ENCODE data around the gene BICD1. TPM values are rescaled to one million over a fixed set of nuclear protein-coding genes. Genes with fewer than 3 reads are reported as not detected.

The BICD1 gene
- polyA plus RNA-seq, 1 of the 3 experiments (the other 2 are of a cell fraction) = 12.1 TPM

DNA sequence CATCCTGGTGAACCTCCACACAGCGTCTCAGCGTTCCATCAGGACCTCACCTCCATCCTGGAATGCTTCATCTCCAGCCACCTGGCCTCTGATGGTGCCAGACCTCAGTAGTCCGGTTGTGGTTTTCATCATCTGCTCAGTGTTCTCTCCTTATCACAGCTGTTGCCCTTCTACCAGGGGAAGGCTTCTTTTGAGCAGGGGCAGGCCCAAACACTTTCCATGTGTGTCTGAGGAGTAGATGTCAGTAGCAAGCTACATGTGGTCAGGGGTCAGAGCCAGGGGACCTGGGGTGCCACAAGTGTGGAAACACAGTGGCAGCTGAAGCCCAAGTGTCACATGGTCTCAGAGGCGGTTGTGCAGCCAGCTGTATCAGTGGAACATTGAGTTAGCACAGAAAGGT lies 262.6 kb downstream of the BICD1 start (continued):
- TF ChIP-seq, protein P1, sequence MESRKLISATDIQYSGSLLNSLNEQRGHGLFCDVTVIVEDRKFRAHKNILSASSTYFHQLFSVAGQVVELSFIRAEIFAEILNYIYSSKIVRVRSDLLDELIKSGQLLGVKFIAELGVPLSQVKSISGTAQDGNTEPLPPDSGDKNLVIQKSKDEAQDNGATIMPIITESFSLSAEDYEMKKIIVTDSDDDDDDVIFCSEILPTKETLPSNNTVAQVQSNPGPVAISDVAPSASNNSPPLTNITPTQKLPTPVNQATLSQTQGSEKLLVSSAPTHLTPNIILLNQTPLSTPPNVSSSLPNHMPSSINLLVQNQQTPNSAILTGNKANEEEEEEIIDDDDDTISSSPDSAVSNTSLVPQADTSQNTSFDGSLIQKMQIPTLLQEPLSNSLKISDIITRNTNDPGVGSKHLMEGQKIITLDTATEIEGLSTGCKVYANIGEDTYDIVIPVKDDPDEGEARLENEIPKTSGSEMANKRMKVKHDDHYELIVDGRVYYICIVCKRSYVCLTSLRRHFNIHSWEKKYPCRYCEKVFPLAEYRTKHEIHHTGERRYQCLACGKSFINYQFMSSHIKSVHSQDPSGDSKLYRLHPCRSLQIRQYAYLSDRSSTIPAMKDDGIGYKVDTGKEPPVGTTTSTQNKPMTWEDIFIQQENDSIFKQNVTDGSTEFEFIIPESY (IDR thresholded peaks at IDR 0.05; ENCODE audit: borderline replicate concordance, low read depth) = no peak
- TF ChIP-seq CHD2 (IDR thresholded peaks at IDR 0.05; ENCODE audit: low read length, partially characterized antibody) = no peak

DNA sequence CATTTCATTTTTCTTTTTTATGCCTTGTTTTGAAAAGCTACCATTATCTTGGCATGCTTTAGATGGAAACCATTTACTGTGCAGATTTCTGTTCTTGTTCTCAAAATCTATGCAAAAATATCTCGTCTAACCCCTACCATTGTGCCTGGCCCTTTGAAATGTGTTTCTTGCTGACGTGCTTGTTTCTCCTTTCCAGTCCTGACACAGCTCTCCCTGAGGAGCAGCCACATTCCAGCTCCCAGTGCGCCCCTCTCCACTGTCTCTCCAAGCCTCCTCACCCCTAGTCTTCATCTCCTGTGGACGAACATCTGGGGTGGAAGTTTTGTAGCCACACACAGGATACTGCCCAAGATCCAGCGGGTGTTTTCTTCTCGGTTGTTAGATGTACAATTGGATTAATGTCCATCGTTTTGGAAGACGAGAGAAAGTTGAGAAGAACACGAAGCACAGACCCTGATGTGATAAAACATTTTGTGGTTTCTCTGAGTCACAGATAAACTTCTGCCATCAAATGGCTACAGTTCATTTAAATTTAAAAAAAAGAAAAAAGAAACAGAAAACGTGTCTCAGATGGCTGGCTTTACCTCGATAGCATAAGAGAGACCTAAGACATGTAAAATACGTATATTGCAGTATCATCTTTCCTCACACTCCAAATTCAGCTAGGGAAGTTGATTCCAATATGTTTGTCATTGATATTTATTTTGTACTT lies 270.9 kb downstream of the BICD1 start:
- H3F3A ChIP-seq (replicated peaks; ENCODE audit: insufficient read depth) = peaks cover 7% of the 10 kb centered on the region
- no peaks in the 10 kb centered on the region for H3K36me3 ChIP-seq (replicated peaks in 1 of 2; ENCODE audit: control insufficient read depth in 1 of 2, insufficient read depth in 2 of 2, low read length in 1 of 2)
- WGBS (ENCODE audit: low lambda C conversion rate) = 92% methylated on average over 12 of the region's 12 CpGs
- no peaks in the 10 kb centered on the region for H3K9me3 ChIP-seq
- no peak overlapping the region for H3K9ac ChIP-seq
- POLR2A ChIA-PET = no interaction called here
- H3K4me2 ChIP-seq = no peak overlapping the region
- CTCF ChIA-PET = interaction anchor here (1.0 kb wide), 1 partner anchor 10 kb away, joined by 6 read pairs; no protein-coding TSS in a partner anchor
- no peaks in the 10 kb centered on the region for H3K27me3 ChIP-seq (ENCODE audit: insufficient read depth)
- no peaks in the 10 kb centered on the region; the same call in 1 of the 2 replicates for H3K9me2 ChIP-seq
- no peak overlapping the region for H3K27ac ChIP-seq (ENCODE audit: low read depth in 2 of 2, low read length in 1 of 2)
- no peak overlapping the region for H2AFZ ChIP-seq (ENCODE audit: low read depth)
- no peaks in the 10 kb centered on the region for H3K79me2 ChIP-seq (ENCODE audit: insufficient read depth)
- H4K20me1 ChIP-seq (ENCODE audit: insufficient read depth) = no peaks in the 10 kb centered on the region
- DNase-seq = no peak
- H3K4me1 ChIP-seq (ENCODE audit: control insufficient read depth in 1 of 2, insufficient read depth in 2 of 2, low read depth in 1 of 2, low read length in 1 of 2) = no peaks in the 10 kb centered on the region; a peak in 1 of 4 replicates
- TF ChIP-seq, protein P2, sequence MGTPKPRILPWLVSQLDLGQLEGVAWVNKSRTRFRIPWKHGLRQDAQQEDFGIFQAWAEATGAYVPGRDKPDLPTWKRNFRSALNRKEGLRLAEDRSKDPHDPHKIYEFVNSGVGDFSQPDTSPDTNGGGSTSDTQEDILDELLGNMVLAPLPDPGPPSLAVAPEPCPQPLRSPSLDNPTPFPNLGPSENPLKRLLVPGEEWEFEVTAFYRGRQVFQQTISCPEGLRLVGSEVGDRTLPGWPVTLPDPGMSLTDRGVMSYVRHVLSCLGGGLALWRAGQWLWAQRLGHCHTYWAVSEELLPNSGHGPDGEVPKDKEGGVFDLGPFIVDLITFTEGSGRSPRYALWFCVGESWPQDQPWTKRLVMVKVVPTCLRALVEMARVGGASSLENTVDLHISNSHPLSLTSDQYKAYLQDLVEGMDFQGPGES (IDR thresholded peaks at IDR 0.05; ENCODE audit: low read depth, low read length) = no peak
- TF ChIP-seq, protein P3, sequence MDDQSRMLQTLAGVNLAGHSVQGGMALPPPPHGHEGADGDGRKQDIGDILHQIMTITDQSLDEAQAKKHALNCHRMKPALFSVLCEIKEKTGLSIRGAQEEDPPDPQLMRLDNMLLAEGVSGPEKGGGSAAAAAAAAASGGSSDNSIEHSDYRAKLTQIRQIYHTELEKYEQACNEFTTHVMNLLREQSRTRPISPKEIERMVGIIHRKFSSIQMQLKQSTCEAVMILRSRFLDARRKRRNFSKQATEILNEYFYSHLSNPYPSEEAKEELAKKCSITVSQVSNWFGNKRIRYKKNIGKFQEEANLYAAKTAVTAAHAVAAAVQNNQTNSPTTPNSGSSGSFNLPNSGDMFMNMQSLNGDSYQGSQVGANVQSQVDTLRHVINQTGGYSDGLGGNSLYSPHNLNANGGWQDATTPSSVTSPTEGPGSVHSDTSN (IDR thresholded peaks at IDR 0.05) = no peak
- TF ChIP-seq, protein P4, sequence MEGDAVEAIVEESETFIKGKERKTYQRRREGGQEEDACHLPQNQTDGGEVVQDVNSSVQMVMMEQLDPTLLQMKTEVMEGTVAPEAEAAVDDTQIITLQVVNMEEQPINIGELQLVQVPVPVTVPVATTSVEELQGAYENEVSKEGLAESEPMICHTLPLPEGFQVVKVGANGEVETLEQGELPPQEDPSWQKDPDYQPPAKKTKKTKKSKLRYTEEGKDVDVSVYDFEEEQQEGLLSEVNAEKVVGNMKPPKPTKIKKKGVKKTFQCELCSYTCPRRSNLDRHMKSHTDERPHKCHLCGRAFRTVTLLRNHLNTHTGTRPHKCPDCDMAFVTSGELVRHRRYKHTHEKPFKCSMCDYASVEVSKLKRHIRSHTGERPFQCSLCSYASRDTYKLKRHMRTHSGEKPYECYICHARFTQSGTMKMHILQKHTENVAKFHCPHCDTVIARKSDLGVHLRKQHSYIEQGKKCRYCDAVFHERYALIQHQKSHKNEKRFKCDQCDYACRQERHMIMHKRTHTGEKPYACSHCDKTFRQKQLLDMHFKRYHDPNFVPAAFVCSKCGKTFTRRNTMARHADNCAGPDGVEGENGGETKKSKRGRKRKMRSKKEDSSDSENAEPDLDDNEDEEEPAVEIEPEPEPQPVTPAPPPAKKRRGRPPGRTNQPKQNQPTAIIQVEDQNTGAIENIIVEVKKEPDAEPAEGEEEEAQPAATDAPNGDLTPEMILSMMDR (IDR thresholded peaks at IDR 0.05) = no peak
- TF ChIP-seq TAF1 (IDR thresholded peaks at IDR 0.05; ENCODE audit: borderline replicate concordance, low read depth, low read length) (no peak), POLR2AphosphoS5 (IDR thresholded peaks at IDR 0.05; ENCODE audit: low read depth, low read length) (no peak), RXRA (IDR thresholded peaks at IDR 0.05; ENCODE audit: borderline replicate concordance, low read depth) (no peak), MXI1 (IDR thresholded peaks at IDR 0.05; ENCODE audit: low read depth, low read length) (no peak), GATA2 (CRISPR knock-in tag; IDR thresholded peaks at IDR 0.05) (no peak), RCOR1 (IDR thresholded peaks at IDR 0.05; ENCODE audit: low read length) (no peak), MEF2A (IDR thresholded peaks at IDR 0.05; ENCODE audit: borderline replicate concordance, low read depth) (no peak), GABPA (IDR thresholded peaks at IDR 0.05; ENCODE audit: low read depth) (no peak), RFX5 (IDR thresholded peaks at IDR 0.05; ENCODE audit: low read length) (no peak), RAD21 (IDR thresholded peaks at IDR 0.05; ENCODE audit: low read length) (no peak), JUND (IDR thresholded peaks at IDR 0.05) (no peak)
- TF ChIP-seq, protein P5, sequence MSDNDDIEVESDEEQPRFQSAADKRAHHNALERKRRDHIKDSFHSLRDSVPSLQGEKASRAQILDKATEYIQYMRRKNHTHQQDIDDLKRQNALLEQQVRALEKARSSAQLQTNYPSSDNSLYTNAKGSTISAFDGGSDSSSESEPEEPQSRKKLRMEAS (IDR thresholded peaks at IDR 0.05; ENCODE audit: low read depth) = no peak
- TF ChIP-seq, protein P6, sequence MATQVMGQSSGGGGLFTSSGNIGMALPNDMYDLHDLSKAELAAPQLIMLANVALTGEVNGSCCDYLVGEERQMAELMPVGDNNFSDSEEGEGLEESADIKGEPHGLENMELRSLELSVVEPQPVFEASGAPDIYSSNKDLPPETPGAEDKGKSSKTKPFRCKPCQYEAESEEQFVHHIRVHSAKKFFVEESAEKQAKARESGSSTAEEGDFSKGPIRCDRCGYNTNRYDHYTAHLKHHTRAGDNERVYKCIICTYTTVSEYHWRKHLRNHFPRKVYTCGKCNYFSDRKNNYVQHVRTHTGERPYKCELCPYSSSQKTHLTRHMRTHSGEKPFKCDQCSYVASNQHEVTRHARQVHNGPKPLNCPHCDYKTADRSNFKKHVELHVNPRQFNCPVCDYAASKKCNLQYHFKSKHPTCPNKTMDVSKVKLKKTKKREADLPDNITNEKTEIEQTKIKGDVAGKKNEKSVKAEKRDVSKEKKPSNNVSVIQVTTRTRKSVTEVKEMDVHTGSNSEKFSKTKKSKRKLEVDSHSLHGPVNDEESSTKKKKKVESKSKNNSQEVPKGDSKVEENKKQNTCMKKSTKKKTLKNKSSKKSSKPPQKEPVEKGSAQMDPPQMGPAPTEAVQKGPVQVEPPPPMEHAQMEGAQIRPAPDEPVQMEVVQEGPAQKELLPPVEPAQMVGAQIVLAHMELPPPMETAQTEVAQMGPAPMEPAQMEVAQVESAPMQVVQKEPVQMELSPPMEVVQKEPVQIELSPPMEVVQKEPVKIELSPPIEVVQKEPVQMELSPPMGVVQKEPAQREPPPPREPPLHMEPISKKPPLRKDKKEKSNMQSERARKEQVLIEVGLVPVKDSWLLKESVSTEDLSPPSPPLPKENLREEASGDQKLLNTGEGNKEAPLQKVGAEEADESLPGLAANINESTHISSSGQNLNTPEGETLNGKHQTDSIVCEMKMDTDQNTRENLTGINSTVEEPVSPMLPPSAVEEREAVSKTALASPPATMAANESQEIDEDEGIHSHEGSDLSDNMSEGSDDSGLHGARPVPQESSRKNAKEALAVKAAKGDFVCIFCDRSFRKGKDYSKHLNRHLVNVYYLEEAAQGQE (IDR thresholded peaks at IDR 0.05; ENCODE audit: low read depth, low read length) = no peak
- TF ChIP-seq, protein P7, sequence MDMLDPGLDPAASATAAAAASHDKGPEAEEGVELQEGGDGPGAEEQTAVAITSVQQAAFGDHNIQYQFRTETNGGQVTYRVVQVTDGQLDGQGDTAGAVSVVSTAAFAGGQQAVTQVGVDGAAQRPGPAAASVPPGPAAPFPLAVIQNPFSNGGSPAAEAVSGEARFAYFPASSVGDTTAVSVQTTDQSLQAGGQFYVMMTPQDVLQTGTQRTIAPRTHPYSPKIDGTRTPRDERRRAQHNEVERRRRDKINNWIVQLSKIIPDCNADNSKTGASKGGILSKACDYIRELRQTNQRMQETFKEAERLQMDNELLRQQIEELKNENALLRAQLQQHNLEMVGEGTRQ (IDR thresholded peaks at IDR 0.05; ENCODE audit: borderline replicate concordance, low read depth, low read length) = no peak
- no peak overlapping the region for H3K4me3 ChIP-seq (ENCODE audit: low read depth in 2 of 2, low read length in 1 of 2)
